ENCODE measurements around the gene GSK3B.

GSK3B gene

DNA sequence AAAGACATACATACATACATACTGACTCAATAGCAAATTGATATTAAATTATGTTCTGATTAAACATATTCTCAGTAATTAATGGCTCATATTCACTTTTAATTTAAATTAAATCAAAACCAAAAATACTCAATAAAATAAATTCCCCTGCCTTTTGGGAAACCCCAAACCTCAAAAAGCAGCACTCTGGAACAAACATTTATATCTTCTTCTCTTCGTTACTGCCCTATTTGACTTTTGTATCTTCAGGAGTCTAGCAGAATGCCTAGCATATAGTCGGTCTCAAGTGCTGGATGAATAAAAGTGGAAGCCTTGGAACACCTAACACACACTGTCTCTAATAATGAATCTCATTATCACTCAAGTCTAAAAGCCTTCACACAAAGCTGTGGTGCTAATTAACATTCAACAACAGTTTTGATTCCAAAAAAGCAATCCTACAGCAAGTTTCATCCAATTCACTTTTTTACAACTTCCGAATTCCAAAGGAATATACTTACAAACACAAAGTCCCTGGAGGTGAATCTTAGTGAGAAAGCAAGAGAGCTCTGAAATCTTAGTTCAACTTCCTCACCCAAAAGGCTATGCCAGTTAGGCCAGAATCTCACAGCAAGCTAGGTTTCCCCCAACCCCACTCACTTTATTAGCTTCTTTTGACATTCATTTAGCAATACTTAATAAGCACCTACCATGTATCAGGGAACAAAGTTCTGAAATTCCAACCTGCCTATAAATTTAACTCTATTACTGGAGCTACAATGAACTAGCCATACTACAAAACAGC is 35.0 kb downstream of the GSK3B start:
- ATAC-seq, result no peak

GRCh38 chr3:120057626-120058025 is 36.6 kb downstream of the GSK3B start:
- ATAC-seq, result no peak
- no peak for TF ChIP-seq SNAI2 (CRISPR knock-in tag; IDR thresholded peaks at IDR 0.05)
- no peak for TF ChIP-seq PATZ1 (CRISPR knock-in tag; IDR thresholded peaks at IDR 0.05; ENCODE audit: borderline replicate concordance)
- TF ChIP-seq ESRRG (CRISPR knock-in tag; IDR thresholded peaks at IDR 0.05), result no peak
- no peak for TF ChIP-seq RARB (CRISPR knock-in tag; IDR thresholded peaks at IDR 0.05)
- TF ChIP-seq, protein P1, sequence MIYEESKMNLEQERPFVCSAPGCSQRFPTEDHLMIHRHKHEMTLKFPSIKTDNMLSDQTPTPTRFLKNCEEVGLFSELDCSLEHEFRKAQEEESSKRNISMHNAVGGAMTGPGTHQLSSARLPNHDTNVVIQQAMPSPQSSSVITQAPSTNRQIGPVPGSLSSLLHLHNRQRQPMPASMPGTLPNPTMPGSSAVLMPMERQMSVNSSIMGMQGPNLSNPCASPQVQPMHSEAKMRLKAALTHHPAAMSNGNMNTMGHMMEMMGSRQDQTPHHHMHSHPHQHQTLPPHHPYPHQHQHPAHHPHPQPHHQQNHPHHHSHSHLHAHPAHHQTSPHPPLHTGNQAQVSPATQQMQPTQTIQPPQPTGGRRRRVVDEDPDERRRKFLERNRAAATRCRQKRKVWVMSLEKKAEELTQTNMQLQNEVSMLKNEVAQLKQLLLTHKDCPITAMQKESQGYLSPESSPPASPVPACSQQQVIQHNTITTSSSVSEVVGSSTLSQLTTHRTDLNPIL (CRISPR knock-in tag; IDR thresholded peaks at IDR 0.05; ENCODE audit: low read depth), result no peak
- TF ChIP-seq TOX (CRISPR knock-in tag; IDR thresholded peaks at IDR 0.05; ENCODE audit: borderline replicate concordance), result no peak
- TF ChIP-seq ZNF8 (CRISPR knock-in tag; IDR thresholded peaks at IDR 0.05), result no peak
- TF ChIP-seq ARNTL (CRISPR knock-in tag; IDR thresholded peaks at IDR 0.05; ENCODE audit: borderline replicate concordance, low read depth), result no peak

More for the DNA sequence above, 35.0 kb downstream of the GSK3B start:
- TF ChIP-seq ARNTL (CRISPR knock-in tag; IDR thresholded peaks at IDR 0.05; ENCODE audit: borderline replicate concordance, low read depth) (no peak), CSDC2 (CRISPR knock-in tag; IDR thresholded peaks at IDR 0.05) (no peak), GLIS3 (CRISPR knock-in tag; IDR thresholded peaks at IDR 0.05) (no peak), ZC3H10 (CRISPR knock-in tag; IDR thresholded peaks at IDR 0.05) (no peak), TOX (CRISPR knock-in tag; IDR thresholded peaks at IDR 0.05; ENCODE audit: borderline replicate concordance) (no peak), OSR1 (CRISPR knock-in tag; IDR thresholded peaks at IDR 0.05) (no peak), ESRRG (CRISPR knock-in tag; IDR thresholded peaks at IDR 0.05) (no peak), ZNF8 (CRISPR knock-in tag; IDR thresholded peaks at IDR 0.05) (no peak), PPARA (CRISPR knock-in tag; IDR thresholded peaks at IDR 0.05; ENCODE audit: borderline replicate concordance) (no peak), TSHZ2 (CRISPR knock-in tag; IDR thresholded peaks at IDR 0.05) (no peak), CSRNP3 (CRISPR knock-in tag; IDR thresholded peaks at IDR 0.05) (no peak), SNAI2 (CRISPR knock-in tag; IDR thresholded peaks at IDR 0.05) (no peak), RARB (CRISPR knock-in tag; IDR thresholded peaks at IDR 0.05) (no peak), PATZ1 (CRISPR knock-in tag; IDR thresholded peaks at IDR 0.05; ENCODE audit: borderline replicate concordance) (no peak), ZFP3 (CRISPR knock-in tag; IDR thresholded peaks at IDR 0.05) (no peak)
- TF ChIP-seq, protein P1 (CRISPR knock-in tag; IDR thresholded peaks at IDR 0.05; ENCODE audit: low read depth), result no peak
- TF ChIP-seq, protein P2, sequence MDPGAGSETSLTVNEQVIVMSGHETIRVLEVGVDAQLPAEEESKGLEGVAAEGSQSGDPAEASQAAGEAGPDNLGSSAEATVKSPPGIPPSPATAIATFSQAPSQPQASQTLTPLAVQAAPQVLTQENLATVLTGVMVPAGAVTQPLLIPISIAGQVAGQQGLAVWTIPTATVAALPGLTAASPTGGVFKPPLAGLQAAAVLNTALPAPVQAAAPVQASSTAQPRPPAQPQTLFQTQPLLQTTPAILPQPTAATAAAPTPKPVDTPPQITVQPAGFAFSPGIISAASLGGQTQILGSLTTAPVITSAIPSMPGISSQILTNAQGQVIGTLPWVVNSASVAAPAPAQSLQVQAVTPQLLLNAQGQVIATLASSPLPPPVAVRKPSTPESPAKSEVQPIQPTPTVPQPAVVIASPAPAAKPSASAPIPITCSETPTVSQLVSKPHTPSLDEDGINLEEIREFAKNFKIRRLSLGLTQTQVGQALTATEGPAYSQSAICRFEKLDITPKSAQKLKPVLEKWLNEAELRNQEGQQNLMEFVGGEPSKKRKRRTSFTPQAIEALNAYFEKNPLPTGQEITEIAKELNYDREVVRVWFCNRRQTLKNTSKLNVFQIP (CRISPR knock-in tag; IDR thresholded peaks at IDR 0.05; ENCODE audit: borderline replicate concordance, low read depth), result no peak
